Naive thymus-derived CD4-positive, alpha-beta T cell (primary cell): ENCODE data around the gene PPFIA3. TPM values are rescaled to one million over a fixed set of nuclear protein-coding genes. Genes with fewer than 3 reads are reported as not detected.
"Not testable (repeated sequence)": the region's sequence is repeated elsewhere in the genome, so short reads cannot be mapped to it uniquely, and the experiment has no call there.

Source experiments
- ATAC-seq: fragments of 150-1000 bp; cut with Tn5 transposase; 2 replicates; pipeline ENCODE4 v1.10.0; 2021; ENCODE audit warnings: mild to moderate bottlenecking, moderate library complexity
- CTCF ChIA-PET: fragments of 350-600 bp; sonication (Branson Sonifier 250); formaldehyde crosslinking; loops from one replicate; lab custom pipeline; 2021; ENCODE audit warnings: antibody characterized with exemption; lab: Charles Lee
- POLR2A ChIA-PET: fragments of 350-600 bp; sonication (Branson Sonifier 250); formaldehyde crosslinking; loops from one replicate; lab custom pipeline; 2021; ENCODE audit warnings: antibody characterized with exemption, inconsistent platforms; lab: Charles Lee
- DNase-seq, 9 donors: peaks; one replicate each; pipeline versions ENCODE4 v3.0.0 to v3.0.0-alpha.2; 2020 to 2022; ENCODE audit warnings: mixed read lengths in 1 of 9
- H3K27ac ChIP-seq: one replicate; pipeline ENCODE4 v1.7.0; 2013; ENCODE audit warnings: mild to moderate bottlenecking, low read depth, low read length, moderate library complexity
- H3K27me3 ChIP-seq, 2 donors: one replicate each; pipeline ENCODE4 v1.7.0; 2013; ENCODE audit warnings: low read length in 2 of 2, mild to moderate bottlenecking in 2 of 2, moderate library complexity in 2 of 2; ENCODE audit not compliant: control insufficient read depth in 2 of 2, insufficient read depth in 2 of 2
- H3K36me3 ChIP-seq, 3 experiments: 1 replicate in 2 of 3; 2 replicates in 1 of 3; pipeline ENCODE4 v1.7.0; 2013; ENCODE audit warnings: low read length in 3 of 3, mild to moderate bottlenecking in 3 of 3, moderate library complexity in 1 of 3; ENCODE audit not compliant: insufficient read depth in 3 of 3, control insufficient read depth in 2 of 3
- H3K4me1 ChIP-seq, 2 donors: one replicate each; pipeline ENCODE4 v1.7.0; 2013; ENCODE audit warnings: low read length in 2 of 2, mild to moderate bottlenecking in 2 of 2, moderate library complexity in 1 of 2; ENCODE audit not compliant: control insufficient read depth in 2 of 2, insufficient read depth in 2 of 2
- H3K4me3 ChIP-seq: 2 replicates; pipeline ENCODE4 v1.7.0; 2013; ENCODE audit warnings: mild to moderate bottlenecking, low read length
- H3K9me3 ChIP-seq, 3 experiments: 1 replicate in 2 of 3; 2 replicates in 1 of 3; pipeline ENCODE4 v1.7.0; 2013; ENCODE audit warnings: low read length in 3 of 3; ENCODE audit not compliant: control insufficient read depth in 2 of 3
- H3K27ac Mint-ChIP-seq, 9 donors: one replicate each; pipeline ENCODE4 v1.8.0; 2020 to 2022; ENCODE audit warnings: mixed read lengths in 9 of 9, mild to moderate bottlenecking in 8 of 9, moderate library complexity in 5 of 9, inconsistent platforms in 2 of 9
- H3K27me3 Mint-ChIP-seq, 5 donors: one replicate each; pipeline ENCODE4 v1.8.0; 2021 to 2022; ENCODE audit warnings: mixed read lengths in 5 of 5, mild to moderate bottlenecking in 1 of 5
- H3K36me3 Mint-ChIP-seq, 5 donors: one replicate each; pipeline ENCODE4 v1.8.0; 2020 to 2022; ENCODE audit warnings: mixed read lengths in 5 of 5, mild to moderate bottlenecking in 3 of 5, inconsistent platforms in 1 of 5
- H3K4me1 Mint-ChIP-seq, 7 donors: one replicate each; pipeline ENCODE4 v1.8.0; 2020 to 2022; ENCODE audit warnings: mixed read lengths in 7 of 7, mild to moderate bottlenecking in 3 of 7, inconsistent platforms in 1 of 7
- H3K4me3 Mint-ChIP-seq, 10 donors: one replicate each; pipeline ENCODE4 v1.8.0; 2020 to 2022; ENCODE audit warnings: mild to moderate bottlenecking in 10 of 10, mixed read lengths in 10 of 10, moderate library complexity in 6 of 10, inconsistent platforms in 2 of 10
- H3K9me3 Mint-ChIP-seq, 11 donors: one replicate each; pipeline ENCODE4 v1.8.0; 2020 to 2022; ENCODE audit warnings: mixed read lengths in 11 of 11, mild to moderate bottlenecking in 4 of 11, inconsistent platforms in 1 of 11, moderate library complexity in 1 of 11
- intact Hi-C, 2 donors: fragments of 100-400 bp; cut with micrococcal nuclease; formaldehyde crosslinking; loops; one replicate each; pipeline ENCODE4 v1.15.1; 2023
- polyA plus RNA-seq, 2 donors: library from polyadenylated mRNA; unstranded; fragments of 300-500 nt; fragmentation: Illumina TruSeq; gene quantifications; one replicate each; pipeline ENCODE4 v1.2.3, GENCODE V29; 2021
- total RNA-seq, 6 experiments: library from RNA in 5 of 6; stranded (reverse) in 5 of 6; gene quantifications; 1 replicate in 5 of 6; 2 replicates in 1 of 6; pipeline ENCODE4 v1.2.3 and lab custom pipeline; 2021 to 2026

Gene PPFIA3
- total and polyA plus RNA-seq, 7 experiments from 2014 or later = 0.15 to 4.9 (median 2.6) TPM

DNA sequence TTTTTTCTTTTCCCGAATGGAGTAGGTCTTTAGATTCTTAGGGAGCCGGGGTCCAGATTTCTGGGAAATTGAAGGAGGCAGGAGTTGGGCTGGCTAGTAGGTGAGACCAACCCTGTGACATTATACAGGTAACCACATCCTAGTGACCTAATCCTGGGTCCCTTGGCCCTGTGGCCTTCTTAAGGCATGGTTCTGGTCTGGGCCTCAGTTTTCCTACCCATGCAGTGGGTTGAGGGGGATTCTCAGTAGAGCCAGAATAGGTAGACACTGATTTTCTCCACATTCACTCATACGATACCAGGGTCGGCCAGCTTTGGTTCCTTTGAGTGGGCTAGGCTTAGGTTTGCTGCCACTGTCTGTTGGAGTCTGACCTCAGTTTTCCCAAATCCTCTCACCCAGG, 7.2 kb downstream of the PPFIA3 start:
- H3K27ac Mint-ChIP-seq = no peak overlapping the region
- Histone ChIP-seq H3K4me1 (peaks cover 5 to 8% of the 10 kb centered on the region in 2 donors), H3K27me3 (no peaks in the 10 kb centered on the region), H3K4me3 (no peak overlapping the region), H3K9me3 (no peaks in the 10 kb centered on the region), H3K36me3 (no peaks in the 10 kb centered on the region), H3K27ac (no peak overlapping the region)
- H3K36me3 Mint-ChIP-seq = no peaks in the 10 kb centered on the region
- ATAC-seq (no peak), DNase-seq (no peak)
- peaks cover 0 to 2% (median 0%) of the 10 kb centered on the region in 11 donors for H3K9me3 Mint-ChIP-seq
- H3K27me3 Mint-ChIP-seq = peaks cover 0 to 17% (median 0%) of the 10 kb centered on the region in 5 donors
- POLR2A ChIA-PET = no interaction called here
- peaks cover 7 to 16% (median 13%) of the 10 kb centered on the region in 7 donors for H3K4me1 Mint-ChIP-seq
- intact Hi-C loops = no loop called here
- CTCF ChIA-PET = no interaction called here
- peak overlapping the region in 2 of 10 donors; percentile 33 to 94 for H3K4me3 Mint-ChIP-seq

DNA sequence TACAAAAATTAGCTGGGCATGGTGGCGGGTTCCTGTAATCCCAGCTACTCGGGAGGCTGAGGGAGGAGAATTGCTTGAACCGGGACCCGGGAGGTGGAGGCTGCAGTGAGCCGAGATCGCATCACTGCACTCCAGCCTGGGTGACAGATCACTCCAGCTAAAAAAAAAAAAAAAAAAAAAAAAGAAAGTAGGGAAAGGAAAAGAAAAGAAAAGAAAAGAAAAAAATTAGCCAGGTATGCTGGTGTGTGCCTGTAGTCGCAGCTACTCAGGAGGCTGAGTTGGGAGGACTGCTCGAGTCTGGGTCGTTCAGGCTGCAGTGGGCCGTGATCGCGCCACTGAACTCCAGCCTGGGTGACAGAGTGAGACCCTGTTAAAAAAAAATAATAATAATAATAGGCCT, 7.9 kb downstream of the PPFIA3 start:
- H3K9me3 Mint-ChIP-seq, DNase-seq, H3K27ac ChIP-seq, H3K36me3 Mint-ChIP-seq, H3K4me1 ChIP-seq, CTCF ChIA-PET, ATAC-seq, H3K36me3 ChIP-seq, H3K9me3 ChIP-seq, intact Hi-C loops, H3K27me3 ChIP-seq: not testable (repeated sequence)
- Mint-ChIP-seq H3K27me3 (peaks cover 0 to 16% (median 0%) of the 10 kb centered on the region in 5 donors), H3K27ac (peak overlapping the region in 1 of 9 donors; percentile 32), H3K4me1 (peaks cover 7 to 16% (median 13%) of the 10 kb centered on the region in 7 donors), H3K4me3 (peak overlapping the region in 3 of 10 donors; percentile 25 to 94 (median 33))
- POLR2A ChIA-PET = interaction anchor here (1.0 to 1.7 kb wide), 2 partner anchors 8 to 13 kb away, joined by 3 to 13 read pairs; partner anchors contain the start of genes LIN7B and PPFIA3
- peak overlapping the region; percentile 71 for H3K4me3 ChIP-seq

DNA sequence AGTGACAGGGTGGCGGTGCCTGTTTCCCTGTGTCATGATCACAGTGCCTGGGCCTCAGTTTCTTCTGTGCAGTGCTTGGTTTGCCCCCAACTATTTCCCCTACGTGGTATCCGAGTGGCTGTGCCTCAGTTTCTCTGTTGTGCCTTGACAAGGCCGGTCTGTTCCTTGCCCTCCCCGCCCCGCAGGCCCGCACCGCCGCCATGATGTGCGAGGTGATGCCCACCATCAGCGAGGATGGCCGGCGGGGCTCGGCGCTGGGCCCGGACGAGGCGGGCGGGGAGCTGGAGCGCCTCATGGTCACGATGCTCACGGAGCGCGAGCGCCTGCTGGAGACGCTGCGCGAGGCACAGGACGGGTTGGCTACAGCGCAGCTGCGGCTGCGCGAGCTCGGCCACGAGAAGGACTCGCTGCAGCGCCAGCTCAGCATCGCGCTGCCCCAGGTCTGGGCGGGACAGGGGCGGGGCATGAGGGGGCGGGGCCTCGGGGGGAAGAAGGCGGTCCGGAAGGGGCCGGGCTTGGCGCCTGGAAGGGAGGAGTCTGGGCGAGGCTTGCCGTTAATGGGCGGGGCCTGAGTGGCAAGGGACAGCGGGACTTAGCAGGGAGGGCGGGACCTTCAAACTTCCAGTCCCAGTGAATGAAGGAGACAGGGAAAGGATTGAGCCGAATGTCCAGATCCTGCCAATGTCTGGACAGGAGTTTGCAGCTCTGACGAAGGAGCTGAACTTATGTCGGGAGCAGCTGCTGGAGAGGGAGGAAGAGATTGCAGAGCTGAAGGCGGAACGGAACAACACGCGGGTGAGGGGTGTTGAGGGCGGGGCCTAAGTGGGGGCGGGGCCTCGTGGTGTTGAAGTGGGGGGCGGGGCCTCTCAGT, 8.6 kb downstream of the PPFIA3 start:
- H3K4me1 ChIP-seq = peaks cover 5 to 8% of the 10 kb centered on the region in 2 donors
- Mint-ChIP-seq H3K9me3 (peaks cover 0 to 2% (median 0%) of the 10 kb centered on the region in 11 donors), H3K4me3 (peak overlapping the region; percentile 82 to 98 (median 90)), H3K4me1 (peaks cover 10 to 18% (median 12%) of the 10 kb centered on the region in 7 donors), H3K36me3 (no peaks in the 10 kb centered on the region), H3K27me3 (peaks cover 0 to 14% (median 0%) of the 10 kb centered on the region in 5 donors), H3K27ac (peak overlapping the region; percentile 8 to 98 (median 88))
- ATAC-seq (peak; percentile 99), DNase-seq (peak; percentile 89 to 97 (median 94))
- intact Hi-C loops = loop anchor here (1.0 to 2.0 kb wide), 7 partner anchors 9 to 135 kb away; partner anchors contain the start of genes C19orf73 (in 2 of the 2), PPFIA3 (in 2 of the 2), GYS1 (in 1 of the 2) and LIN7B (in 1 of the 2)
- no peaks in the 10 kb centered on the region for H3K27me3 ChIP-seq
- no peaks in the 10 kb centered on the region for H3K9me3 ChIP-seq
- no peak overlapping the region for H3K27ac ChIP-seq
- H3K4me3 ChIP-seq = peak overlapping the region; percentile 71
- ChIA-PET CTCF (interaction anchor here (0.6 to 0.9 kb wide), 2 partner anchors 11 to 110 kb away, joined by 3 read pairs; no protein-coding TSS in a partner anchor), POLR2A (interaction anchor here (0.5 to 1.7 kb wide), 5 partner anchors 9 to 33 kb away, joined by 3 to 13 read pairs (median 4); partner anchors contain the start of genes LIN7B and PPFIA3)
- no peaks in the 10 kb centered on the region for H3K36me3 ChIP-seq

DNA sequence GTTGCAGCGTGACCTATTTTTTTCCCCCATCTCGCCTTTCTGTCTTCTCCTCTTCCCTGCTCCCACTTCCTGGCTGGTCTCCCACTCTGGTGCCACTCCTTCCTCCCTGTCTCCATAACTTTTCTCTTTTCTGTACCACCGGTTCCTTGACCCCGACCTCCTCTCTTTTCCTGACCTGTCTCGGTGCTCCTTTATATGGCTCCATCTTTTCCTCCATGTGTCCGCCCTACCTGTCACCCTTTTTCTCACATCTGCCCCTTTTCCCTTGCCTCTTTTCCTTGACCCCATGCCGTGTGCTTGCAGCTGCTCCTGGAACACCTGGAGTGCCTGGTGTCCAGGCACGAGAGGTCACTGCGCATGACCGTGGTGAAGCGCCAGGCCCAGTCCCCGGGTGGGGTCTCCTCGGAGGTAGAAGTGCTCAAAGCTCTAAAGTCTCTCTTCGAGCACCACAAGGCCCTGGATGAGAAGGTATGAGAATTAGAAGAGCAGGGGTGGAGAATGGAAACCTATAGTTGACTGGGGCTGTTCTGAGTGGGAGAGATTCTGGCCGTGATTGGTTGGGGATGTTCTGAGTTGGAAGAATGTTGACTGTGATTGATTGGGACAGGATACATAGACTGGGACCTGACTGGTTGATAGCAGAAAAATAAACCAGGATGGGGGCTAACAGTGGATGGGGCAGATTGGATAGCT, 9.3 kb downstream of the PPFIA3 start:
- Mint-ChIP-seq H3K9me3 (peaks cover 0 to 2% (median 0%) of the 10 kb centered on the region in 11 donors), H3K27me3 (peaks cover 0 to 7% (median 0%) of the 10 kb centered on the region in 5 donors), H3K27ac (peak overlapping the region; percentile 8 to 98 (median 76)), H3K4me3 (peak overlapping the region; percentile 82 to 98 (median 90)), H3K36me3 (no peaks in the 10 kb centered on the region), H3K4me1 (peaks cover 12 to 22% (median 16%) of the 10 kb centered on the region in 7 donors)
- H3K27me3 ChIP-seq = no peaks in the 10 kb centered on the region
- H3K9me3 ChIP-seq = no peaks in the 10 kb centered on the region
- CTCF ChIA-PET = interaction anchor here (0.9 kb wide), 1 partner anchor 111 kb away, joined by 3 read pairs; no protein-coding TSS in a partner anchor
- H3K27ac ChIP-seq = no peak overlapping the region
- H3K4me3 ChIP-seq = peak overlapping the region; percentile 71
- peaks cover 5 to 14% of the 10 kb centered on the region in 2 donors for H3K4me1 ChIP-seq
- no peak for ATAC-seq
- no peak for DNase-seq
- POLR2A ChIA-PET = interaction anchor here (0.6 to 1.7 kb wide), 6 partner anchors 9 to 1414 kb away, joined by 3 to 13 read pairs (median 4); partner anchors contain the start of genes LIN7B and PPFIA3
- intact Hi-C loops = loop anchor here (1.0 to 2.0 kb wide), 7 partner anchors 9 to 135 kb away; partner anchors contain the start of genes C19orf73 (in 2 of the 2), PPFIA3 (in 2 of the 2), GYS1 (in 1 of the 2) and LIN7B (in 1 of the 2)
- no peaks in the 10 kb centered on the region for H3K36me3 ChIP-seq

DNA sequence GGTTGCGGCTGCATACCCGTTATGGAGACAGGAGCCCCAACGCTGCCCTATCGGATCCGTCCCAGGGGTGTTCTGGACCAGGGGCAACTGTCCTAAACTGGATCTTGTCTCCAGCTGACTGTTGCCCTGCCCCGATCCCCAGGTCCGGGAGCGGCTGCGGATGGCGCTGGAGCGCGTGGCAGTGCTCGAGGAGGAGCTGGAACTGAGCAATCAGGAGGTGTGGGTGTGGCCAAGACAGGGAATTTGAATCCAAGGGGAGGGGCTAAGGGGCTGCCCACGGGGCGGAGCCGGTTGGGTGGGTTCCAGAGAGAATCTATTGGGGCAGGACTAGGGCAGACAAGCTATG, 9.9 kb downstream of the PPFIA3 start:
- POLR2A ChIA-PET = interaction anchor here (0.6 to 1.7 kb wide), 3 partner anchors 11 to 1415 kb away, joined by 3 to 13 read pairs (median 3); partner anchors contain the start of gene LIN7B
- H3K36me3 ChIP-seq = no peaks in the 10 kb centered on the region
- intact Hi-C loops = loop anchor here in 1 of 2 donors (2.0 kb wide), 1 partner anchor 14 kb away; no protein-coding TSS in a partner anchor
- peak overlapping the region in 5 of 10 donors; percentile 9 to 94 (median 85) for H3K4me3 Mint-ChIP-seq
- DNase-seq (no peak), ATAC-seq (no peak)
- no peak overlapping the region for H3K27ac ChIP-seq
- no peaks in the 10 kb centered on the region for H3K27me3 ChIP-seq
- H3K27ac Mint-ChIP-seq = peak overlapping the region in 2 of 9 donors; percentile 87 to 88
- no peak overlapping the region for H3K4me3 ChIP-seq
- H3K4me1 ChIP-seq = peaks cover 5 to 19% of the 10 kb centered on the region in 2 donors
- H3K9me3 ChIP-seq = no peaks in the 10 kb centered on the region
- CTCF ChIA-PET = no interaction called here
- H3K9me3 Mint-ChIP-seq = peaks cover 0 to 3% (median 0%) of the 10 kb centered on the region in 11 donors
- peaks cover 0 to 4% (median 0%) of the 10 kb centered on the region in 5 donors for H3K27me3 Mint-ChIP-seq
- H3K4me1 Mint-ChIP-seq = peaks cover 12 to 27% (median 21%) of the 10 kb centered on the region in 7 donors
- H3K36me3 Mint-ChIP-seq = no peaks in the 10 kb centered on the region
